Measurements from ENCODE around the gene MEPCE.
"Not testable (repeated sequence)": the region's sequence is repeated elsewhere in the genome, so short reads cannot be mapped to it uniquely, and the experiment has no call there.

Gene MEPCE, protein sequence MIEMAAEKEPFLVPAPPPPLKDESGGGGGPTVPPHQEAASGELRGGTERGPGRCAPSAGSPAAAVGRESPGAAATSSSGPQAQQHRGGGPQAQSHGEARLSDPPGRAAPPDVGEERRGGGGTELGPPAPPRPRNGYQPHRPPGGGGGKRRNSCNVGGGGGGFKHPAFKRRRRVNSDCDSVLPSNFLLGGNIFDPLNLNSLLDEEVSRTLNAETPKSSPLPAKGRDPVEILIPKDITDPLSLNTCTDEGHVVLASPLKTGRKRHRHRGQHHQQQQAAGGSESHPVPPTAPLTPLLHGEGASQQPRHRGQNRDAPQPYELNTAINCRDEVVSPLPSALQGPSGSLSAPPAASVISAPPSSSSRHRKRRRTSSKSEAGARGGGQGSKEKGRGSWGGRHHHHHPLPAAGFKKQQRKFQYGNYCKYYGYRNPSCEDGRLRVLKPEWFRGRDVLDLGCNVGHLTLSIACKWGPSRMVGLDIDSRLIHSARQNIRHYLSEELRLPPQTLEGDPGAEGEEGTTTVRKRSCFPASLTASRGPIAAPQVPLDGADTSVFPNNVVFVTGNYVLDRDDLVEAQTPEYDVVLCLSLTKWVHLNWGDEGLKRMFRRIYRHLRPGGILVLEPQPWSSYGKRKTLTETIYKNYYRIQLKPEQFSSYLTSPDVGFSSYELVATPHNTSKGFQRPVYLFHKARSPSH

DNA sequence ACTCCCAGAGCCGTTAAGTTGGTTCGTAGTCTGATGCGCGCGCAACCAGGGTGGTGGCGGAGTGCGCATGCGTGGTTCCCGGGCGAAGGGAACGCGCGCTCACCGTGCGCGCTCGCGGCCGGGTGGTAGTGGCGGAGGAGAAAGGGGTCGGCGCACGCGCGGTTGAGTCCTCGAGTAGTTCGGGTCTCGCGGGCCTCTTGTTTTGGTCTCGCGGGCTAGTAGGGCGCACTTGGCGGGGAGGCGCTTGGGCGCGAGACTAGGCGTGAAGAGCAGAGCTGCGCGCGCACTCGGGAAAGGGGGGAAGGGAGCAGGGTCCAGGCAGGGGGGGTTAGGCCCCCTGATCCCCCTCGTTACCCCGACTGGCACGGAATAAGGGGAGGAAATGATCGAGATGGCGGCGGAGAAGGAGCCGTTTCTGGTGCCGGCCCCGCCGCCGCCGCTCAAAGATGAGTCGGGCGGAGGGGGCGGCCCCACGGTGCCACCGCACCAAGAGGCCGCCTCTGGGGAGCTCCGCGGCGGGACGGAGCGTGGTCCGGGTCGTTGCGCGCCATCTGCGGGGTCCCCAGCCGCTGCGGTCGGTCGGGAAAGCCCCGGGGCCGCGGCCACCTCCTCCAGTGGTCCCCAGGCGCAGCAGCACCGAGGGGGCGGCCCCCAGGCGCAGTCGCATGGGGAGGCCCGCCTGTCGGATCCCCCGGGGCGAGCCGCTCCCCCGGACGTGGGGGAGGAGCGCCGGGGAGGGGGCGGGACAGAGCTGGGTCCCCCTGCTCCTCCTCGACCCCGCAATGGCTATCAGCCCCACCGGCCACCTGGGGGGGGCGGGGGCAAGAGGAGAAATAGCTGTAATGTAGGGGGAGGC, at the start of gene MEPCE:
Gene MEPCE (plus strand): TSS at position 195 of the 856 bp plus-strand sequence. CDS start 188 bp downstream, at position 383.
- peak; percentile 92 to 96 (median 93) for DNase-seq (ENCODE audit: low read depth in 3 of 3)

DNA sequence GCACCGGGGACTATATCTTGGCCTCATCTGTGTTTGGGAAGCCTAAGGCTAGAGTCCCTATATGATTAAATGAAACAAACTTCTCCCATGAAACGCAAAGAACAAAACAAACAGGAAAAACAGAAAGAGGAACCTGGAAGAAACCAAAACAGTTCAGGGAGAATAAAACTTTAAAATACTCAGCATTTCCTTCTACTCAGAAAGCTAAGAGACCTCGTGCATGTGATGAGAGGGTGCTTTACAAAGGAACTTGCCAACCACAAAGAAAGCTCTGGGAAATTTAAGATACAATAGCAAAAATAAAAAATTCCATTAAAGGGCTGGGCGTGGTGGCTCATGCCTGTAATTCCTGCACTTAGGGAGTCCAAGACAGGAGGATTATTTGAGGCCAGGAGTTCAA, 49.4 kb upstream of the MEPCE start:
- no peak for DNase-seq (ENCODE audit: low read depth in 3 of 3)

DNA sequence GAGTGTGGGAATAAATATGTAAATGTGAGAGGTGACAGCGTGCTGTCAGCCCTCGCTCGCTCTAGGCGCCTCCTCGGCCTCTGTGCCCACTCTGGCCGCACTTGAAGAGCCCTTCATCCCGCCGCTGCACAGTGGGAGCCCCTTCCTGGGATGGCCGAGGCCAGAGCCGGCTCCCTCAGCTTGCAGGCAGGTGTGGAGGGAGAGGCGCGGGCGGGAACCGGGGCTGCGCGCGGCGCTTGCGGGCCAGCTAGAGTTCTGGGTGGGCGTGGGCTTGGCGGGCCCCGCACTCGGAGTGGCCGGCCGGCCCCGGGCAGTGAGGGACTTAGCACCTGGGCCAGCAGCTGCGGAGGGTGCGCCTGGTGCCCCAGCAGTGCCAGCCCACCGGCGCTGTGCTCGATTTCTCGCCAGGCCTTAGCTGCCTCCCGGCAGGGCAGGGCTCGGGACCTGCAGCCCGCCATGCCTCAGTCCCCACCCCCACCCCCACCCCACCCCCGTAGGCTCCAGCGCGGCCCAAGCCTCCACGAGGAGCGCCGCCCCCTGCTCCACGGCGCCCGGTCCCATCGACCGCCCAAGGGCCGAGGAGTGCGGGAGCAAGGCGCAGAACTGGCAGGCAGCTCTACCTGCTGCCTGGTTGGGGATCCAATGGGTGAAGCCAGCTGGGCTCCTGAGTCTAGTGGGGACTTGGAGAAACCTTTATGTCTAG, 47.9 kb upstream of the MEPCE start:
- DNase-seq (ENCODE audit: low read depth in 3 of 3): not testable (repeated sequence)

DNA sequence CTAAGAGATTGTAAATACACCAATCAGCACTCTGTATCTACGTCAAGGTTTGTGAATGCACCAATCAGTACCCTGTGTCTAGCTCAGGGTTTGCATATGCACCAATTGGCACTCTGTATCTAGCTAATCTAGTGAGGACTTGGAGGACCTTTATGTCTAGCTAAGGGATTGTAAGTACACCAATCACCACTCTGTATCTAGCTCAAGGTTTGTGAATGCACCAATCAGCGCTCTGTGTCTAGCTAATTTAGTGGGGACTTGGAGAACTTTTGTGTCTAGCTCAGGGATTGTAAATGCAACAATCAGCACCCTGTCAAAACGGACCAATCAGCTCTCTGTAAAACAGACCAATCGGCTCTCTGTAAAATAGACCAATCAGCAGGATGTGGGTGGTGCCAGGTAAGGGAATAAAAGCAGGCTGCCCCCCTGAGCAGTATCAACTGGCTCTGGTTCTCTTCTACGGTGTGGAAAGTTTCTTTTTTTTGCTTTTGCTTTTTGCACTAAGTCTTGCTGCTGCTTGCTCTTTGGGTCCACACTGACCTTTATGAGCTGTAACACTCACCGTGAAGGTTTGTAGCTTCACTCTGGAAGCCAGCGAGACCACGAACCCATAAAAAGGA, 47.3 kb upstream of the MEPCE start:
- not testable (repeated sequence) for DNase-seq (ENCODE audit: low read depth in 3 of 3)

DNA sequence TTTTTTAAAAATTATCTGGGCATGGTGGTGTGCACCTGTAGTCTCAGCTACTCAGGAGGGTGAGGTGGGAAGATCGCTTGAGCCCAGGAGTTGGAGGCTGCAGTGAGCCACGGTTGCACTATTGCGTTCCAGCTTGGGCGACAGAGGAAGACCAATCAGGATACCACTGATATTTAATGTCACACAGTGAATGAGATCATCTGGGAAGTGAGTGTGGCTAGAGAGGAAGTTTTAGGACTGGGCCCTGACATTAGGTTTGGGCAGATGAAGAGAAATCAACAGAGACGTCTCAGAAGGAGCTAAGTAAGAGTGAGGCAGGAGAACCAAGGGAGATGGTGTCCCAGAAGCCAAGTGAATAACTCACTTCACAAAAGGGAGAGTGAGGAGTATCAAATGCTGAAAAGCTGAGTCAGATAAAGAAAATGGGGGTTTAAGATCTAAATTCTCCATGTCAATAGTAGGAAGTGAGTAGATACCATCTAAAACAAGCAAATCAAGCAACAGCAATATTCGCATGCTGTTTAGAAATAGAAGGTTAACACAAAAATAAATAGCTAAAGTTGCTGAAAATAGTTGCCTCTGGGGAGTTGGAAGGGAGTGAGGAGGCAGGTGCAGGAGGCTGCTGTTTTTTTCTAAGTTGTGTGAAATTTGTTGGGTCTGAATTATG, 44.9 kb upstream of the MEPCE start:
- DNase-seq (ENCODE audit: low read depth in 3 of 3): no peak

DNA sequence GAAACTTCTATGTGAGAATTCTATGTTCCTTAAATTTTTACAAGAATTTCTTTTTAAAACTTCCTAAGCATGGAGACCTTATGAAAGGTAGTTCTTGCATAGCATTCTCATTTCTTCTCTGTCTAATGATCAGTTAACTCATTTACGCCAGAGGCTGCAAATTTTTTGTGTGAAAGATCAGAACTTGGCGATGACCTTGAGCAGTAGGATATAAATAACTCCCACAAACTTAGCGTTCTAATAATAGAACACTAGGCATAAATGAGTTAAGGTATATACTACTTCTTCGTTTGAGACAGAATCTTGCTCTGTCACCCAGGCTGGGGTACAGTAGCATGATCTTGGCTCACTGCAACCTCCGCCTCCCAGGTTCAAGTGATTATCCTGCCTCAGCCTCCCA, 42.7 kb upstream of the MEPCE start:
- no peak for DNase-seq (ENCODE audit: low read depth in 3 of 3)

DNA sequence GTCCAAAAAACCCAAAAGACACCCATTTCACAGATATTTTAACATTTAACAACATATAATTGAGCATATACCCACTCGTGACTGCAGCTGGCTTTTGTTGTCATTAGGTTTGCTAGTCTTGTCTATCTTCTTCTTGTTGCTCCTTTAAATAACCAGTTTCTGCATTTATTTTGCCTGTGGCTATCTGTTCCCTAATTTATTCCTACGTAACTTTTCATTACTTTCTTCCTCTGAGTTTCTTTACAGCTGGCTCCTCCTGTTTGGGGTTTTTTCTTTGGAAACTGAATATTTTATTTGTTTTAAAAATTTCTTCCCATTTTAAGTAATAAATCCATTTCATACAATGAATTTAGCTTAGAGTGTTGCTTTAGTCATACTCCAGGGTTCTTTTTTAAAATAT, 41.9 kb upstream of the MEPCE start:
- no peak for DNase-seq (ENCODE audit: low read depth in 3 of 3)

DNA sequence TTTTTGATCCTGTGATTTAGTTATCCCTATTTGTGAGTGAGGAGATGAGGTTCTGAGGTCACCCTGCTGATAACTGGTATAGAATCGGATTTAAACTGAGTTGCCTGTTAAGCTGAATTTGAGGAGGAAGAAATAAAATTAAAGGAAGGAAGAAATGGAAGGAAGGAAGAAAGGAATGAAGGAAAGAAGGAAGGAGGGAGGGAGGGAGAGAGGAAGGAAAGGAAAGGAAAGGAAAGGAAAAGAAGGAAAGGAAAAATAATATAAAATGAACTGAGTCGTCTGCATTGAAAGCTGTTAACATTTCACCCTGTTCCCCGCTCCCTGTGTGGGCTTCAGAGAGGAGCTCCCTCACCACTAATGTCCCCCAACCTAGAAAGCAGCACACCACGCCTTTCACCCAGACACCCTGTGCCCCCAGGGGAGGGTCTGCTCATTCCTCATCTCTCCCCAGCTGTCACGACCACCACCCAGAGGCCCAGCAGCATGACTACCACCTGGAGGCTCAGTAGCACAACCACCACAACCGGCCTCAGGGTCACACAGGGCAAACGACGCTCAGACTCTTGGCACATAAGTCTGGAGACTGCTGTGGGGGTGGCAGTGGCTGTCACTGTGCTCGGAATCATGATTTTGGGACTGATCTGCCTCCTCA, 40.1 kb upstream of the MEPCE start:
- no peak for DNase-seq (ENCODE audit: low read depth in 3 of 3)

DNA sequence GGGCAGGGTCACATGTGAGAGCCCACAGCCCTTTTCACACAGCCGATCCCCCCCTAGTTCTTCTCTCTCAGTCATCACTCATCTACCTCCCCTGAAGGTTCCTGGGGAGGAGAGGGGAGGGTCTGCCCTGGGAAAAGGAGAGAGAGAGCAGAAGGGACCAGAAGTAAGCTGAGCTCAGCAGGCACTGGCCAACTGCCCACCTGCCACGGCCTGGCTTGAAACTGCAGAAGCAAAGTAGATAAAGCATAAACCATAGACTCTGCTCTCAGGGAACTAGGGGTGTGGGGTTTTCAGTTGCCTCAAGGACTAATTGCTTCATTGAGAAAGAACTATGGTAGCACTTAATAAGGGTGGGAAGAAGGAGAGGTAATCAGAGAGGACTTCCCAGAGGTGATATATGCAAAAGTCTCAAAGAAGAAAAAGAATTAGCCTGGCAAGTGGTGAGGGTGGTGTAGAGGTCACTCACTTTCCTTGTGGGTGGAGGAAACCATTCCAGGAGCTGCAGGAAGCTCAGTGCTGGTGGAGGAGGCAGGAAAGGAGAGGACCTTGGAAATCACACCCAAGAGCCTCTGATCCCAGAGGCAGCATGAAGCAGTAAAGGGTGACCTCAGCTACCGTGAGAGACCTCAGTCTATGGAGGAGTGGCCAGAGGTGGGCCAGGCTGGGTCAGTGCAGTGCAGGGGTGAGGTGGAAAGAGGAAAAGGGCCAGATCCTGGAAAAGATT, 39.2 kb upstream of the MEPCE start:
- DNase-seq (ENCODE audit: low read depth in 3 of 3): no peak

DNA sequence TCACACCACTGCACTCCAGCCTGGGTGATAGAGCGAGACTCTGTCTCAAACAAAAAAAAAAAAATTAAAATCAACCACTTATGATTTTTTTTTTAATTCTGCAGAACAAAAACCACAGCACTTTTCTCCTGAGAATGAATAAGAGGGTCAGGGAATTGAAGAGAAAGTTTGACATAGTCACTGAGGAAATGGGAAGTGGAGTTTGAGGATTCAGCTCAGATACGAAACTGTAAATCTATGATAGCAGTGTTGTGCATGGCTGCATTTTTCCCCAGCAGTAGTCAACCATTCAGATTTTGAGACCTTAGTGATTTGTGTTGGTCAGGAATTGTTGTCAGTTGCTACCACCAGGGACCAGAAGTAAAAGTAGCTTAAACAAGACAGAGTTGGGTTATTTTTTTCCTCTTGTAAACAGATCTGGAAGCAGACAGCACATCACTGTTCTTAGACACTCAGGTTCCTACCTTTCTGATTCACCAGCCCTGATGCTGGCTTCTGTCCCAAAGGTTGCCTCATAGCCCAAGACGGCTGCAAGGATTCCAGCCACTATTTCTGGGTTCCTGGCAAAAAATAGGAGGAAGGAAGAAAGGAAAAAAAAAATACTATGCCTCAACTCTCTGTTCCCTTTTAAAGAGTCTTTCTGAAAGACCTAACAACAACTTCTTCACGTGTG, 36.3 kb upstream of the MEPCE start:
- DNase-seq (ENCODE audit: low read depth in 3 of 3): no peak

DNA sequence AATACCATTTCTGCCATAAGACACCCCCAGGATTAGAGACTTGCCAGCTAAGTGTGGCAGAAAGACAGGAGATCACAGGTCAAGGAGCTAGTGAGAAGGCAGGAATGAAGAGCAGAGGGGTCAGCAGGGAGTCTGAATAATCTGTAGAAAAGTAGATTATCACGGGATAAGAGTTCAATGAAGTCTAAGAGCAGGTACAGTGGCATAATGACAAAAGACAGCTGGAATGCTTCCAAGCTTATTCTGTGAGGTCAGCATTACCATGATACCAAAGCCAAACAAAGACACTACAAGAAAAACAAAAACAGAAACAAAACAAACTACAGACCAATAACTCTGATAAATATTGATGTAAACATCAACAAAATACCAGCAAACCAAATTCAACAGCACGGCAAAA, 35.6 kb upstream of the MEPCE start:
- DNase-seq (ENCODE audit: low read depth in 3 of 3): no peak

DNA sequence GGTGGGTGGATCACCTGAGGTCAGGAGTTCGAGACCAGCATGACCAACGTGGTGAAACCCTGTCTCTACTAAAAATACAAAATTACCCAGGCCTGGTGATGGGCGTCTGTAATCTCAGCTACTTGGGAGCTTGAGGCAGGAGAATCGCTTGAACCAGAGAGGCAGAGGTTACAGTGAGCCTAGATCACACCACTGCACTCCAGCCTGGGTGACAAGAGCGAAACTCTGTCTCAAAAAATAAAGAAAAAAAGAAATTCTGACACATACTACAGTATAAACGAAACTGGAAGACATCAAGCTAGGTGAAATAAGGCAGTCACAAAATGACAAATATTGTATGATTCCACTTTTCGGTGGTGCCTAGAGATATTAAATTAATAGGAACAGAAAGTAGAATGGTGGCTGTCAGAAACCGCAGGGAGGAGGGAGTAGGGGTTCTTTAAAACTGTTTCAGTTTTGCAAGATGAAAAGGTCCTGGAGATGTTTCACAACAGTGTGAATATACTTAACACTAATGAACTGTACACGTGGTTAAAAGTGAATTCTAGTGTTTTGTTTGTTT, 33.1 kb upstream of the MEPCE start:
- DNase-seq (ENCODE audit: low read depth in 3 of 3): peak; percentile 24 to 47 (median 42)

DNA sequence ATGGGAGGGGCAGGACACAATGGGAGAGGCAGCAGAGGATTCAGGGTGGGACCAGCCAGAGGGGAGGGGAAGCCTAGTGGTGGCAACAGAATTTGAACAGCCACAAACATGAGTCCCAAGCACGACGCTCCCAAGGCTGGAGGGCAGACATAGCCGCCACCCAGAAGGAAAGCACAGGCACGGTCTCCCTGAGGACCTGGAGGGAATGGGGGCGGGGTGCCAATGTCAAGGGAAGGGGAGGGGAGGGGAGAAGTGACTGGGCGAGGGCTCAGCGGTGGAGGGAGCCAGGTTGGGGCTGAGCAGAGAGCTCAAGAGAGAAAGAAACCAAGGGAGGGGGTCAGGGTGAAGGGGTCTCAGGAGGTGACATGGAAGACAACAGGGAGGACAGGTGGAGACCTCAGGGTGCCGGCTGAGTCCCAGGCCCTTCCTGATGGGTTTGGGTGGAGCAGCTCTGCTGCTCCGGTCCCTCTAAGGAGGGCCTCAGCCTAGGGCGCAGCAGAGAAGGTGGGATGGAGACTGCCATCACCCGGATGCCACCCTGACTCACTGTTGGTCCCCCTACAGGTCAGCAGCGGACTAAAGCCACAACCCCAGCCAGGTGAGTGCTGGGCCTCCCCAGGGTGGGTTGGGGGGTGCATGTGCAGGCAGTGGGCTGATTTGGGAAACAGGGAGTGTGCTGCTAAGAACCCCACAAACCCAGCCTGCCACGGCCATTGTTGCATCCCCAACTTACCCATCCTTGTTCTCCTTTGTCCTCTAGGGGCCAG, 32.1 kb upstream of the MEPCE start:
- DNase-seq (ENCODE audit: low read depth in 3 of 3): no peak

DNA sequence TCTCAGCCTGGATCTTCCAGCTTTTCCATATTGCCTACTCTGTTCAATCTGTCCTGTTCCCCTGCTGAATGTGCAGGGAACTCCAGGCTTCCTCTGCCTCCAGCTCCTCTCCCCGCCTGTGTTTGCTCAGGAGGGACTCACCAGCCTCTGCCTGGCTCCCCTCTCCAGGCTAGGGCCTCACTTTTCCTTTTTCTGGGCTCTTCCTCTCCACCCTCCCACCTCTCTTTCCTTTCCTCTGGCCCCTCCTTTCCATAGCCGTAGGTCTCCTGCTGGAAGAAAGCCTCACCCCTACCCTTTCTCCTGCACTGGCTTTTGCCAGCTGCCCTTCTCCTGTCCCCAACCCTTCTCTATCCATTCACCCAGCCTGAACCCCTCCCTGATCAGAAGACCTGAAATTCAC, 31.4 kb upstream of the MEPCE start:
- no peak for DNase-seq (ENCODE audit: low read depth in 3 of 3)

DNA sequence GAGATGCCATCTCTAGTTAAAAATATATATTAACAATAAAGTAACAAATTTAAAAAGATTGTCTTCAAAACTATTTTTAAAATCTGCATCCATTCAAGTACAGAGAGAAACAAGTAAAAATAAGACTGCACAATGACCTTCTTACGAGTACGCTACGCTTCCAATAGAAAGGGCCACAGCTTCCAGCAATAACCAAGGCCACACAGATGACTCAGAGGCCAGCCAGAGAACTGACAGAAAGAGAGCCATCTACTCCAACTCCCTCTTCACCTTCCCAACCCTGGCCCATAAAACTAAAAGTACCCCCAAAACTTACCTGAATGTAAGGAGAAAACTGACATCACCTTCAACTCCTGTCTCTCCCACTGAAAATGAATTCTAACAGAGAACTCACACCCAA, 29.6 kb upstream of the MEPCE start:
- no peak for DNase-seq (ENCODE audit: low read depth in 3 of 3)

DNA sequence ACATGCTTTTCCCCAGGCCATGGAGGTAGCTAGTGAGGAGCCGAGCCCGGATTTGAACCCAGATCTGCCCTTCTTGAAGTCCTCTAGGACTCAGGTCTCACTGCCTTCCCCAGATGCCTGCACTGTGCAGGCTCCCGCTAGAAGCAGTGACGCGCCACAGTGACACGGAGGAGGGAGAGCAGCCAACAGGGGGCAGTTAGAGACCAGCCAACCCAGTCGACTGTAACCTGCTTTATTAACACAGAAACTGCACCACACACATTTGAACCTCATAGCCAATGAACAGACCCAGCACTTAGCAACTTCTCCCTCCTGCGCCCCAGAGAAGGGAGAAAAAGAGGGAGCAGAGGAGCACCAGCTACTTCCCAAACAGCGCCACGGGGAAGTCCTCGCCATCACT, 29.0 kb upstream of the MEPCE start:
- no peak for DNase-seq (ENCODE audit: low read depth in 3 of 3)

DNA sequence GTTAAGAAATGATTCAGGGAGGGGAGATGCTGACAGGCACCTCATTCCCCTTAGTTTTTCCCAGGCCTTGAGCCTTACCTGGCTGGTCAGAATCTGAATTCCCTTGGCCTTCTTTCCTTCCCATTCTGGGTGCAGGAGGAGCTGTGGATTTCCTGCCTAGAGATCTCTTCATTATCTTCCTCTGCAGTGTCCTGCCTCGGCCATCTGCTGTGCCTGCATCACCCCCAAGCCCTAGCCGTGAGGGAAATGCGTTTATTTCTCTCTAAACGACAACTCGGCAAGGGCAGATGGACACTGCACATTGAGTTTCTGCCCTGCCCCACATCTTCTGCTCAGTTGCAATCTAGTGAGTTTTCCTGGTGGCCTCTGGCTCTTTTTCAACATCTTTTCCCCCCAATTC, 27.8 kb upstream of the MEPCE start:
- no peak for DNase-seq (ENCODE audit: low read depth in 3 of 3)

DNA sequence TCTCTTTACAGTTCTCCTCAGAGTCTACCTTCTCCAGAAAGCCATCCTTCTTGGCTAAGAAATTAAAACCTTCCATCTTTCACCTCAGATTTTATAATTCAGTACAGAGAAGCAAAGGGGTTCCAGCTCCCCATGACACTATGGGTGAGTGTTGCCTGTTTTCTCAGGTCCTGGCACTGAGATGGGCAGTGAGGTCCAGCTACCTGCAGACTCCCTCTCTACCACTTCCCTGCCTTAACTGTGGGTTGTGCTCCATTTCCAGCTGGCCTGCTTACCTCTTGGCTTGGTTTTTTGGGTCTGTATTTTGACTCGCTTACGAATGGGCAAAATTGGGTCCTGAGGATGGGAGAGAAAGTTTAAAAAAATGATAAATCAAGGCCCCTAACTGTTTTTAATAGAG, 27.4 kb upstream of the MEPCE start:
- DNase-seq (ENCODE audit: low read depth in 3 of 3): no peak

Measured in stimulated activated CD4-positive, alpha-beta T cell treated with anti-CD3 and anti-CD28 coated beads, TNF-alpha, amount 100 ng/mL, for 48 hours (primary cell).